Measurements from ENCODE around the gene ATP5F1B. TPM values are rescaled to one million over a fixed set of nuclear protein-coding genes. Genes with fewer than 3 reads are reported as not detected.

Gene ATP5F1B
- total and polyA plus RNA-seq, 9 of the 15 experiments (the other 6 are each of a cell fraction or from before 2014, with no cell fraction given), result 908 to 3,125 (median 1,482) TPM

GRCh38 chr12:56679883-56680575 is 34.2 kb upstream of the ATP5F1B start (continued):
- TF ChIP-seq ZBTB40 (IDR thresholded peaks at IDR 0.05), result no peak
- TF ChIP-seq ZBTB40 (CRISPR knock-in tag; IDR thresholded peaks at IDR 0.05), result no peak
- no peak for TF ChIP-seq RAD51 (IDR thresholded peaks at IDR 0.05; ENCODE audit: borderline replicate concordance, low read depth)
